Keratinocyte (primary cell): ENCODE results near the gene IHH.

Source experiments
- EZH2 ChIP-seq: IDR thresholded peaks from one replicate; pipeline ENCODE4 v1.6.1; 2012; ENCODE audit warnings: inconsistent platforms, mild to moderate bottlenecking, low read length, moderate library complexity
- TF ChIP-seq, protein P1 (sequence below), 3 experiments: IDR thresholded peaks in 1 of 3; conservative IDR thresholded peaks in 1 of 3; optimal IDR thresholded peaks in 1 of 3; 2 replicates in 2 of 3; 3 replicates in 1 of 3; pipeline versions ENCODE3 to v1.5.1; 2011; ENCODE audit warnings: low read length in 3 of 3, mild to moderate bottlenecking in 3 of 3, moderate library complexity in 2 of 3, control low read depth in 1 of 3, inconsistent platforms in 1 of 3; ENCODE audit not compliant: insufficient read depth in 2 of 3; ENCODE audit errors: extremely low read depth in 1 of 3

DNA sequence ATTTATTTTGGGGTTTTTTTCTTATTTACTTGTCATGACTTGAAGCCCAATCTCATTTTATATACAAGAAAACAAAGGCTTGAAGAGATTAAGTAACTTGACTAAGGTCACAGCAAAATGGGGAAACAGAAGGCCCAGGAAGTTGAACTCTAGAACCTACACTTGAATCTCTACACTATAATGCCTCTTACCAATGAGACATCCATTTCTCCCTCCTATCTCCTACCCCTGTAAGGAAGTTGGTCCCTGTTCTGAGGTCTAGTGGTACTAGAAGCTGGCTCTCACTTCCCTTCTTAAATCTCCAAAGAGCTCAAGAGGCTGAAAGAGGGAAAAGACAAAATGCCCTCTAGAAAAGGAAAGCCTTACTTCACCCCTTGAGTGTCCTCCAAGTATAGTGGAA, 25.5 kb upstream of the IHH start:
- TF ChIP-seq, protein P1, sequence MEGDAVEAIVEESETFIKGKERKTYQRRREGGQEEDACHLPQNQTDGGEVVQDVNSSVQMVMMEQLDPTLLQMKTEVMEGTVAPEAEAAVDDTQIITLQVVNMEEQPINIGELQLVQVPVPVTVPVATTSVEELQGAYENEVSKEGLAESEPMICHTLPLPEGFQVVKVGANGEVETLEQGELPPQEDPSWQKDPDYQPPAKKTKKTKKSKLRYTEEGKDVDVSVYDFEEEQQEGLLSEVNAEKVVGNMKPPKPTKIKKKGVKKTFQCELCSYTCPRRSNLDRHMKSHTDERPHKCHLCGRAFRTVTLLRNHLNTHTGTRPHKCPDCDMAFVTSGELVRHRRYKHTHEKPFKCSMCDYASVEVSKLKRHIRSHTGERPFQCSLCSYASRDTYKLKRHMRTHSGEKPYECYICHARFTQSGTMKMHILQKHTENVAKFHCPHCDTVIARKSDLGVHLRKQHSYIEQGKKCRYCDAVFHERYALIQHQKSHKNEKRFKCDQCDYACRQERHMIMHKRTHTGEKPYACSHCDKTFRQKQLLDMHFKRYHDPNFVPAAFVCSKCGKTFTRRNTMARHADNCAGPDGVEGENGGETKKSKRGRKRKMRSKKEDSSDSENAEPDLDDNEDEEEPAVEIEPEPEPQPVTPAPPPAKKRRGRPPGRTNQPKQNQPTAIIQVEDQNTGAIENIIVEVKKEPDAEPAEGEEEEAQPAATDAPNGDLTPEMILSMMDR (optimal IDR thresholded peaks at IDR 0.05 in 1 of 3, IDR thresholded peaks at IDR 0.05 in 1 of 3, conservative IDR thresholded peaks at IDR 0.05 in 1 of 3; ENCODE audit: extremely low read depth in 1 of 3, insufficient read depth in 2 of 3, low read length in 3 of 3) = no peak
- TF ChIP-seq EZH2 = no peak
